Adrenal gland (tissue), 12 donors: Measurements from ENCODE around the gene PSMD2. TPM values are rescaled to one million over a fixed set of nuclear protein-coding genes. Genes with fewer than 3 reads are reported as not detected.

Source experiments
- DNase-seq, 7 donors: peaks; one replicate each; pipeline ENCODE4 v3.0.0-alpha.2; 2019 to 2020
- H3K27ac ChIP-seq, 5 donors: fragments of 200-600 bp; sonication (generic) in 4 of 5; 1 replicate in 3 of 5; 2 replicates in 2 of 5; pipeline versions ENCODE4 v1.5.1 to v1.8.0; 2016 to 2020; ENCODE audit warnings: mild to moderate bottlenecking in 1 of 5
- H3K27me3 ChIP-seq: fragments of 200-600 bp; 2 replicates; pipeline ENCODE4 v1.8.0; 2021
- H3K36me3 ChIP-seq, 2 donors: fragments of 200-600 bp; replicated peaks in 1 of 2; 1 replicate in 1 of 2; 2 replicates in 1 of 2; pipeline versions ENCODE4 v1.5.1 to v1.8.0; 2018 to 2022
- H3K4me1 ChIP-seq, 2 donors: fragments of 200-600 bp; replicated peaks in 1 of 2; 1 replicate in 1 of 2; 2 replicates in 1 of 2; pipeline versions ENCODE4 v1.5.1 to v1.8.0; 2018 to 2021
- H3K4me3 ChIP-seq, 4 donors: fragments of 200-600 bp; sonication (generic) in 3 of 4; one replicate each; pipeline ENCODE4 v1.5.1; 2016 to 2018
- H3K9me3 ChIP-seq, 3 donors: fragments of 200-600 bp; sonication (generic) in 1 of 3; replicated peaks in 1 of 3; 1 replicate in 2 of 3; 2 replicates in 1 of 3; pipeline versions ENCODE4 v1.5.1 to v1.8.0; 2016 to 2021
- POLR2A ChIP-seq, 2 donors: fragments of 450-650 bp; IDR thresholded peaks; one replicate each; pipeline ENCODE4 v1.6.1; 2017; ENCODE audit warnings: antibody characterized with exemption in 2 of 2, mild to moderate bottlenecking in 2 of 2, moderate library complexity in 1 of 2
- WGBS, 4 donors: extraction: QIAGEN DNeasy Blood & Tissue Kit in 2 of 4; methylation state at CpG; one replicate each; pipeline versions ENCODE4 v1.1.5 to v1.1.7; 2013 to 2017; 5-methylcytosine and 5-hydroxymethylcytosine counted together
- intact Hi-C, 2 donors: fragments of 100-400 bp; cut with DNase I; formaldehyde crosslinking; loops; one replicate each; pipeline versions ENCODE4 v1.14.1 to v1.15.0; 2022 to 2023
- polyA plus RNA-seq, 3 donors: library from polyadenylated mRNA; stranded (reverse); fragments of 200-250 nt in 2 of 3; fragments of 350-450 nt in 1 of 3; fragmentation: Illumina TruSeq in 1 of 3; extraction: RNeasy Lipid Tissue Mini Kit (QIAGEN cat#74804) in 1 of 3; gene quantifications; one replicate each; pipeline ENCODE4 v1.2.3, GENCODE V29; 2013 to 2014
- total RNA-seq, 9 donors: library from RNA; depleted of rRNA in 4 of 9; stranded (reverse); fragments of >200 nt in 4 of 9; fragments of 120-200 nt in 1 of 9; fragmentation: NEBNext Ultra II Directional in 1 of 9; extraction: Animal tissue kit (Norgen Biotek cat#: 25700) in 1 of 9; gene quantifications; one replicate each; pipeline versions ENCODE4 v1.1.0 to v1.2.4, GENCODE V29; 2013 to 2023
- TF ChIP-seq, protein P1 (sequence below), 6 experiments: fragments of 450-650 bp in 4 of 6; fragments of 200-600 bp in 2 of 6; sonication (generic) in 1 of 6; IDR thresholded peaks; 1 replicate in 5 of 6; 2 replicates in 1 of 6; pipeline versions ENCODE4 v1.5.1 to v1.8.0; 2016 to 2021; ENCODE audit warnings: antibody characterized with exemption in 6 of 6, mild to moderate bottlenecking in 2 of 6, moderate library complexity in 1 of 6
- donor health status: healthy with polysubstance abuse.
- donor health status: Bipolar disorder and iron deficiency.
- donor health status: DM: yes; HTN: yes; CAD: no.
- donor health status: DM: no; HTN: no; CAD: no.
- donor health status: DM: no; HTN: no; CAD: no.
- donor health status: DM: yes; HTN: yes; CAD: no.

The PSMD2 gene
- total and polyA plus RNA-seq, 12 donors: 65.1 to 412 (median 235) TPM

DNA sequence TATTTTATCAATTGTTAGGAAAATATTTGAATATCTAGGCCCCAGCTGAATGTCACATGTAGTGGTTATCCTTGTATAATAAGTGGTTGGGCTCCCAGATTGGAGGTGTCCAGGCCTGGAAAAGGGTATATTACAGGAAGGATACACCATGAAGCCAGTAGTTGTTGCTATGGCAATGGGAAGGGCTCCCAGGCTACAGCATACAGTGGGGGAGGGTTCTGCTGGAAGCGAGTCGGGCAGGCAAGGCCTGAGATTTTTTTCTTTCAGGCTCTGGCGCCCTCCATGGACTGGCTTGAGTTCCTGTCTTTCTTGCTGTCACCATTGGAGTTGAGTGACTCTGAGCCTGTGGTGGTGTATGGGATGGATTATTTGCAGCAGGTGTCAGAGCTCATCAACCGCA is 14.3 kb upstream of the PSMD2 start:
- peak; percentile 71 to 87 (median 78) for DNase-seq
- Histone ChIP-seq H3K9me3 (no peaks in the 10 kb centered on the region), H3K4me3 (no peak overlapping the region), H3K27me3 (no peaks in the 10 kb centered on the region), H3K36me3 (no peaks in the 10 kb centered on the region), H3K4me1 (no peaks in the 10 kb centered on the region), H3K27ac (no peak overlapping the region)
- no peak for TF ChIP-seq POLR2A (IDR thresholded peaks at IDR 0.05)
- TF ChIP-seq, protein P1, sequence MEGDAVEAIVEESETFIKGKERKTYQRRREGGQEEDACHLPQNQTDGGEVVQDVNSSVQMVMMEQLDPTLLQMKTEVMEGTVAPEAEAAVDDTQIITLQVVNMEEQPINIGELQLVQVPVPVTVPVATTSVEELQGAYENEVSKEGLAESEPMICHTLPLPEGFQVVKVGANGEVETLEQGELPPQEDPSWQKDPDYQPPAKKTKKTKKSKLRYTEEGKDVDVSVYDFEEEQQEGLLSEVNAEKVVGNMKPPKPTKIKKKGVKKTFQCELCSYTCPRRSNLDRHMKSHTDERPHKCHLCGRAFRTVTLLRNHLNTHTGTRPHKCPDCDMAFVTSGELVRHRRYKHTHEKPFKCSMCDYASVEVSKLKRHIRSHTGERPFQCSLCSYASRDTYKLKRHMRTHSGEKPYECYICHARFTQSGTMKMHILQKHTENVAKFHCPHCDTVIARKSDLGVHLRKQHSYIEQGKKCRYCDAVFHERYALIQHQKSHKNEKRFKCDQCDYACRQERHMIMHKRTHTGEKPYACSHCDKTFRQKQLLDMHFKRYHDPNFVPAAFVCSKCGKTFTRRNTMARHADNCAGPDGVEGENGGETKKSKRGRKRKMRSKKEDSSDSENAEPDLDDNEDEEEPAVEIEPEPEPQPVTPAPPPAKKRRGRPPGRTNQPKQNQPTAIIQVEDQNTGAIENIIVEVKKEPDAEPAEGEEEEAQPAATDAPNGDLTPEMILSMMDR (IDR thresholded peaks at IDR 0.05): peak; percentile 11 to 59 (median 52)
- intact Hi-C loops: loop anchor here in 1 of 2 donors (10.0 kb wide), 1 partner anchor 390 kb away; no protein-coding TSS in a partner anchor
- 7 to 18% (median 11%) methylated on average over 3 to 4 of the region's 4 CpGs for WGBS, 4 donors

DNA sequence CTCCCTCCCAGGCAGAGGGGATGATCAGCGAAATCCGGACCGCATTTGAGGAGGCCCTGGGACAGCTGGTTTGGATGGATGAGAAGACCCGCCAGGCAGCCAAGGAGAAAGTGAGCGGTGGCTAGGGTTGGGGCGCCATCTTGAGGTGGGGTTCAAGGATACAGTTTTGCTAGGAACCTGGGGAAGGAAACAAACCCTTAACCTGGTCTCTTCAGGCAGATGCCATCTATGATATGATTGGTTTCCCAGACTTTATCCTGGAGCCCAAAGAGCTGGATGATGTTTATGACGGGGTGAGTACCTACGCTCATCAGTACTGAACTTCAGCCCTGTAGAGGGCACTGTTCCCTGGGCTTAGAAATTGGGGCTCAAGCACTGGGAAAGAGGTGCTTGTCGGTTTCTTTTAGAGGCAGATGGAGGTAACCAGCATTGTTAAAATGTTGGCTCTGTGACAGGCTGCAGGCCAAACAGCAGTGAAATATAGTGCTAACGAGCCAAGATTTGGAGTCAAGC is 9.6 kb upstream of the PSMD2 start:
- TF ChIP-seq POLR2A (IDR thresholded peaks at IDR 0.05): no peak
- TF ChIP-seq, protein P1 (IDR thresholded peaks at IDR 0.05): peak; percentile 42 to 62 (median 50)
- Histone ChIP-seq H3K27ac (no peak overlapping the region), H3K36me3 (no peaks in the 10 kb centered on the region), H3K4me1 (no peaks in the 10 kb centered on the region), H3K27me3 (no peaks in the 10 kb centered on the region), H3K9me3 (no peaks in the 10 kb centered on the region), H3K4me3 (no peak overlapping the region)
- WGBS, 4 donors: 4 to 12% (median 8%) methylated on average over 10 of the region's 10 CpGs
- intact Hi-C loops: loop anchor here in 1 of 2 donors (10.0 kb wide), 1 partner anchor 395 kb away; no protein-coding TSS in a partner anchor
- peak in 5 of 7 donors; percentile 46 to 73 (median 59) for DNase-seq

DNA sequence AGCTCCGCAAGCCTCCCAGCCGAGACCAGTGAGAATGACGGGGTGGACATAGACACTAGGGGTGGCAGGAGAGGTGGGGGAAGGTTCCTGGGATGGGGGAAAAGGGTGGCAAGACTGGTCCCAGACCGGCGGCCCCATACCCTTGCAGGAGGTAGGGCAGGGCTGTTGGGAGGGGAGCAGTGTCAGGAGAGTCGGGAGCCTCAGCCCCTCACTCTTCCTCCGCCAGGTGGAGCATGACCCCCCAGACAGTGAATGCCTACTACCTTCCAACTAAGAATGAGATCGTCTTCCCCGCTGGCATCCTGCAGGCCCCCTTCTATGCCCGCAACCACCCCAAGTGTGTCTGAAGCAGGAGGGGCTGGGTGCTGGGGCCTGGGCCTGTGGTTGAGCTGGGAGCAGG is 8.7 kb upstream of the PSMD2 start:
- no peak overlapping the region for H3K4me3 ChIP-seq
- no peak for DNase-seq
- WGBS, 4 donors: 81 to 89% (median 82%) methylated on average over 7 to 10 of the region's 10 CpGs
- TF ChIP-seq, protein P1 (IDR thresholded peaks at IDR 0.05): no peak
- no peak for TF ChIP-seq POLR2A (IDR thresholded peaks at IDR 0.05)
- intact Hi-C loops: loop anchor here in 1 of 2 donors (5.0 kb wide), 1 partner anchor 393 kb away; no protein-coding TSS in a partner anchor
- H3K4me1 ChIP-seq: no peaks in the 10 kb centered on the region
- no peaks in the 10 kb centered on the region for H3K9me3 ChIP-seq
- no peaks in the 10 kb centered on the region for H3K36me3 ChIP-seq
- no peak overlapping the region for H3K27ac ChIP-seq
- no peaks in the 10 kb centered on the region for H3K27me3 ChIP-seq

DNA sequence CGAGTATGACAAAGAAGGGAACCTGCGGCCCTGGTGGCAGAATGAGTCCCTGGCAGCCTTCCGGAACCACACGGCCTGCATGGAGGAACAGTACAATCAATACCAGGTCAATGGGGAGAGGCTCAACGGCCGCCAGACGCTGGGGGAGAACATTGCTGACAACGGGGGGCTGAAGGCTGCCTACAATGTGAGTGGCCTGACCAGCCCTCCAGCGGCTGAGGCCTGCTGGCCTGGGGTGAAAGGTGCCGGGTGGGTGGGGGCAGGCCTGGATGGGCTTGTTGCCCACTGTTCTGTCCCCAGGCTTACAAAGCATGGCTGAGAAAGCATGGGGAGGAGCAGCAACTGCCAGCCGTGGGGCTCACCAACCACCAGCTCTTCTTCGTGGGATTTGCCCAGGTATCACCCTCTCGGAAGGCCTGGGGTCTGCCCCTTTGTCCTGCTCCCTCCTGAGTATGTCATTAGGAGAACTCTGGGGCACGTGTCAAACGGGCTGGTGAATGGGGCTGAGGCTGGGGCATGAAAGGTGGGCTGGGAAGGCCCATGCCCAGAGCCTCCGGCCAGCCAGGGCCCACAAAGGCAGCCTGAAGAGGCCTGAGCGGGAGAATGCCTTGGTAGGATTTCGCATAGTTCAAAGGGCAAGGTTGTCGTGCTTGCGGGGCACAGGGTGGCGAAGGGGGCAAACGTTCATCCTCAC is 7.8 kb upstream of the PSMD2 start:
- Histone ChIP-seq H3K9me3 (no peaks in the 10 kb centered on the region), H3K27ac (no peak overlapping the region), H3K36me3 (no peaks in the 10 kb centered on the region), H3K4me3 (no peak overlapping the region), H3K4me1 (no peaks in the 10 kb centered on the region), H3K27me3 (no peaks in the 10 kb centered on the region)
- intact Hi-C loops: loop anchor here in 1 of 2 donors (5.0 kb wide), 1 partner anchor 394 kb away; no protein-coding TSS in a partner anchor
- 79 to 87% (median 84%) methylated on average over 15 to 22 of the region's 22 CpGs for WGBS, 4 donors
- TF ChIP-seq POLR2A (IDR thresholded peaks at IDR 0.05): no peak
- TF ChIP-seq, protein P1 (IDR thresholded peaks at IDR 0.05): no peak
- no peak for DNase-seq
